ENCODE data around the gene PPIL6. TPM values are rescaled to one million over a fixed set of nuclear protein-coding genes. Genes with fewer than 3 reads are reported as not detected.

Gene PPIL6
- total RNA-seq, 2 donors from 2014 or later: 0.39 TPM; not detected in 1

Other genes with a start within 250 kb of the PPIL6 start
- gene CD164, start 58.2 kb downstream of the PPIL6 start, total RNA-seq: 100 to 1,000 TPM; 178 to 205 TPM
- 1 to 10 TPM; 8.0 to 9.7 TPM for gene SMPD2, start 96 bp upstream of the PPIL6 start, total RNA-seq
- 10 to 100 TPM; 43.3 to 58.3 TPM for gene MICAL1, start 15.1 kb upstream of the PPIL6 start, total RNA-seq
- 10 to 100 TPM; 11.0 to 11.4 TPM for gene ZBTB24, start 42.6 kb upstream of the PPIL6 start, total RNA-seq